Natural killer cell (primary cell): ENCODE data around the gene CADM1. TPM values are rescaled to one million over a fixed set of nuclear protein-coding genes. Genes with fewer than 3 reads are reported as not detected.
A peak's percentile ranks its signal among the peaks of the same experiment; 100 is the strongest.

Experiments
- ATAC-seq, 3 donors: fragments of 150-1000 bp in 2 of 3; fragments of 200-7000 bp in 1 of 3; cut with Tn5 transposase; 1 replicate in 1 of 3; 2 replicates in 2 of 3; pipeline ENCODE4 v1.10.0; 2021; ENCODE audit warnings: mild to moderate bottlenecking in 2 of 3, moderate library complexity in 2 of 3
- DNase-seq, 2 donors: peaks; one replicate each; pipeline versions ENCODE4 v3.0.0 to v3.0.0-alpha.2; 2013 to 2021; ENCODE audit warnings: mixed read lengths in 1 of 2
- H3K27ac ChIP-seq: one replicate; pipeline ENCODE4 v1.5.1; 2013; ENCODE audit warnings: mild to moderate bottlenecking, low read length
- H3K27me3 ChIP-seq: one replicate; pipeline ENCODE4 v1.6.1; 2013; ENCODE audit warnings: low read length; ENCODE audit not compliant: control insufficient read depth, insufficient read depth
- H3K36me3 ChIP-seq: one replicate; pipeline ENCODE4 v1.6.1; 2013; ENCODE audit warnings: low read length; ENCODE audit not compliant: control insufficient read depth, insufficient read depth
- H3K4me1 ChIP-seq: one replicate; pipeline ENCODE4 v1.6.1; 2013; ENCODE audit warnings: low read length; ENCODE audit not compliant: control insufficient read depth, insufficient read depth
- H3K4me3 ChIP-seq: one replicate; pipeline ENCODE4 v1.5.1; 2013; ENCODE audit warnings: low read length
- H3K9me3 ChIP-seq: one replicate; pipeline ENCODE4 v1.6.1; 2013; ENCODE audit warnings: low read length; ENCODE audit not compliant: control insufficient read depth, insufficient read depth
- H3K27ac Mint-ChIP-seq, 2 donors: one replicate each; pipeline ENCODE4 v1.8.0; 2022; ENCODE audit warnings: mild to moderate bottlenecking in 2 of 2, mixed read lengths in 2 of 2, moderate library complexity in 1 of 2
- H3K27me3 Mint-ChIP-seq, 2 donors: one replicate each; pipeline ENCODE4 v1.8.0; 2022; ENCODE audit warnings: low read depth in 2 of 2, mixed read lengths in 2 of 2
- H3K36me3 Mint-ChIP-seq: one replicate; pipeline ENCODE4 v1.8.0; 2022; ENCODE audit warnings: mixed read lengths
- H3K4me1 Mint-ChIP-seq, 2 donors: one replicate each; pipeline ENCODE4 v1.8.0; 2022; ENCODE audit warnings: mixed read lengths in 2 of 2
- H3K4me3 Mint-ChIP-seq: one replicate; pipeline ENCODE4 v1.8.0; 2022; ENCODE audit warnings: mild to moderate bottlenecking, moderate library complexity, mixed read lengths
- H3K9me3 Mint-ChIP-seq, 2 donors: one replicate each; pipeline ENCODE4 v1.8.0; 2022; ENCODE audit warnings: mixed read lengths in 2 of 2
- CTCF ChIP-seq: fragments of 200-600 bp; IDR thresholded peaks from one replicate; pipeline ENCODE4 v1.8.0; 2022; ENCODE audit warnings: antibody characterized with exemption
- WGBS: methylation state at CpG from one replicate; pipeline ENCODE4 v1.1.7; 2013; ENCODE audit warnings: missing lambda C conversion rate; ENCODE audit not compliant: insufficient coverage; 5-methylcytosine and 5-hydroxymethylcytosine counted together
- intact Hi-C: fragments of 100-400 bp; cut with micrococcal nuclease; formaldehyde crosslinking; loops from one replicate; pipeline ENCODE4 v1.14.2; 2022
- total RNA-seq, 4 donors: library from RNA; stranded (reverse); fragments of 120-200 nt in 1 of 4; gene quantifications; one replicate each; pipeline versions ENCODE4 v1.2.3 to v1.2.4, GENCODE V29; 2013 to 2022

CADM1 gene
- total RNA-seq, 3 donors from 2014 or later (not counting 1 experiment from before 2014, with no cell fraction given) = 3.2 to 4.2 (median 3.9) TPM

DNA sequence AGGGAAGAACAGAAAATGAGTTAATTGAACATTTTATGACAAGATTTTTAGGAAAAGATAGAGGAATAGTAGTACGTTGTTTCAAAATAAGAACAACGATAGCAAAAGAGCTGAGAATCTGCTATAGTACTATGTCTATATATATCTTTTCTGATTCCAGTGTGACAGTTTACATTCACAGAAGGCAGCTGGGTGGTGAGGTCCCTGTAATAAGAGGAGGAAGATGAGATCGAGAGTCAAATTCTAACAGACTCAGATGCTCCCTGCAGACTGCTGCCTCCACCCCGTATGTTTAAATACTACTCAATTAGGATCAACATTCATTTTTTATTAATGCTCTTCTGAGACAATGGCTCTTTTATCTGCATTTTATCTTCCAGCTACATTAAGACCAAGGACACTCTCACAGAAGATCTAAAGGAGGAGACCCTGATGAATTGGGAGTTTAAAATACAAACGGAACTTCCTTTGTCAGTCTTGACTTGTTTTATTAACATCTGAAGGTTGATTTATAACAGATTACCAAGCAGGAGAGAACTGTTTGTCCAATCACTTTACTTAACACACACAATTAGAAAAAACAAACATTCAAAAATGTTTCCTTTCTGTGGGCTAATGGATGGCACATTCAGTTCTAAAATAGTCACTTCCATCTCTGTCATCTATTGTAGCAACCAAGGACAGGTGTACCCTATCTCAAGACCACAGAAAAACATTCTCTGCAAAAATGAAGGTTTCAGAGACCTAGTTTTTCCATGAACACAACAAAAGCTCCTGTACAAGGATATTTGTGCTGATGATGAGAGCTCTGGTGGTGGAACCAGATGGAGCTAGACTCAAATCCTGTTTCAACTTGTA is 240.2 kb downstream of the CADM1 start:
- Mint-ChIP-seq H3K4me3 (no peak overlapping the region), H3K4me1 (no peaks in the 10 kb centered on the region), H3K9me3 (peaks cover 0 to 2% of the 10 kb centered on the region in 2 donors), H3K27ac (no peak overlapping the region), H3K36me3 (no peaks in the 10 kb centered on the region), H3K27me3 (peaks cover 4 to 13% of the 10 kb centered on the region in 2 donors)
- Histone ChIP-seq H3K4me3 (no peak overlapping the region), H3K27ac (no peak overlapping the region), H3K9me3 (peaks cover 4% of the 10 kb centered on the region), H3K36me3 (no peaks in the 10 kb centered on the region), H3K4me1 (no peaks in the 10 kb centered on the region), H3K27me3 (no peaks in the 10 kb centered on the region)
- intact Hi-C loops = no loop called here
- TF ChIP-seq CTCF = no peak
- no peak for ATAC-seq
- DNase-seq = no peak
- 85% methylated on average over 3 of the region's 5 CpGs for WGBS

DNA sequence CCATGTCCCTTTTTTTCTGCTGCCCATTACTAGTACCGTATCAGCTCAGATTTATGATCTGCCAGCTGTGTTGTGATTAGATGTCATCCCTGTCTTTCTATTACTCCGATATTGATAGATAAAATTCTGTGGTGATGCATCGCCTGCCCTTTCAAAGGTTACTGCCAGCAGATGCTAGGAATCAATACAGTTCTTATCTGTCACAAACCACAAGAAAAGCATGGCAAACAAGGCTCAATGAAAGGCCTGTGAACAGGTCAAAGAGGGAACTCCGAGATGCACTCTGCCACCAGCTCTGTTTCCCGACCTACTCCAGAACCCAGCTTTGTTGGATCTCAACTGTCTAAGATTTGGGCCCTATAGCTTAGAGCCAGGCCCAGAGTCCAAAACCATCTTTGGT is 246.0 kb downstream of the CADM1 start:
- no peaks in the 10 kb centered on the region for H3K36me3 ChIP-seq
- no peak overlapping the region for H3K27ac ChIP-seq
- H3K4me3 ChIP-seq = no peak overlapping the region
- intact Hi-C loops = no loop called here
- H3K9me3 ChIP-seq = peaks cover 4% of the 10 kb centered on the region
- H3K4me1 Mint-ChIP-seq = peaks cover 18 to 34% of the 10 kb centered on the region in 2 donors
- no peak overlapping the region for H3K4me3 Mint-ChIP-seq
- DNase-seq (no peak), ATAC-seq (no peak)
- H3K27ac Mint-ChIP-seq = peak overlapping the region; percentile 47 to 63
- peaks cover 11% of the 10 kb centered on the region for H3K4me1 ChIP-seq
- no peaks in the 10 kb centered on the region for H3K27me3 ChIP-seq
- WGBS = 98% methylated on average over 5 of the region's 5 CpGs
- peaks cover 0 to 2% of the 10 kb centered on the region in 2 donors for H3K9me3 Mint-ChIP-seq
- no peaks in the 10 kb centered on the region for H3K36me3 Mint-ChIP-seq
- H3K27me3 Mint-ChIP-seq = peaks cover 0 to 11% of the 10 kb centered on the region in 2 donors
- TF ChIP-seq CTCF = no peak

DNA sequence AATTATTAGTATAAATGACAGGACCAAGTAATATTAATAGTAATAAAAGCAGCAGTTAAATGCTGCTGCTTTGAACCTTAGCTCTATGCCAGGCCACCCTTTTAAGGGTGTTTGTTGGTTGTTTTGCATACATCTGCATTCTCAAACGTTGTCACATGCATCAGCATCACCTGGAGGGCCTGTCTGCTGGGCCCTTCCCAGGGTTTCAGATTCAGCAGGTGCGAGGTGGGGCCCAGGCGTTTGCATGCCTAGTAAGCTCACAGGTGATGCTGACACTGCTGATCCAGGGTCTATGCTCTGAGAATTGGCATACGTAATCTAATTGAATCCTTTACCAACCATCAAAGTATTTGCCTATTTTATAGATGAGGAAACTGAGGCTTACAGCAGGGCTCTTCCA is 246.5 kb downstream of the CADM1 start:
- Mint-ChIP-seq H3K27me3 (peaks cover 0 to 6% of the 10 kb centered on the region in 2 donors), H3K4me1 (peaks cover 18 to 34% of the 10 kb centered on the region in 2 donors), H3K9me3 (peaks cover 0 to 2% of the 10 kb centered on the region in 2 donors), H3K4me3 (no peak overlapping the region), H3K27ac (peak overlapping the region; percentile 87 to 89), H3K36me3 (no peaks in the 10 kb centered on the region)
- no peak for ATAC-seq
- Histone ChIP-seq H3K27ac (peak overlapping the region; percentile 53), H3K9me3 (peaks cover 4% of the 10 kb centered on the region), H3K4me3 (no peak overlapping the region), H3K36me3 (no peaks in the 10 kb centered on the region), H3K4me1 (peaks cover 11% of the 10 kb centered on the region), H3K27me3 (no peaks in the 10 kb centered on the region)
- intact Hi-C loops = no loop called here
- DNase-seq = no peak
- WGBS = 64% methylated on average over 3 of the region's 4 CpGs
- no peak for TF ChIP-seq CTCF
